ENCODE results near the gene FOXN3.
A peak's percentile ranks its signal among the peaks of the same experiment; 100 is the strongest.
"Not testable (repeated sequence)": the region's sequence is repeated elsewhere in the genome, so short reads cannot be mapped to it uniquely, and the experiment has no call there.

Gene FOXN3

DNA sequence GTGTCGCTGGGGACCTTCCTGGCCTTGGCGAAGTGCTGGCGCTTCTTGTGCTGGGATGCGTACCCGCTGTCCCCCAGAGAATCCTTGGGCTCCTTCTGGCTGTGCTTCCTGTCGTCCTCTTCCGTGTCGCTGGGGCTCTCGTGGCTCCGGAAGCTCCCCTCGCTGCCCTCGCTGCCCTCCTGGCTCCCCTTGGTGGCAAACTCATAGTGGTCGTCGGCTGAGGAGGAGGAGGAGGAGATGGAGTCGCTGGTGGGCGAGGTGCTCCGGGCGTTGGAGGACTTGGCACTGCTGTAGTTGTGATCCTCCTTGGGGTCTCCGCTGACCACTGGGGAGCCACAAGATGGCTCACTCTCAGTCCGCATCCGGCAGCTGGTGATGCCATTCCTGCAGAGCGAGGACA lies 254.4 kb downstream of the FOXN3 start:
- DNase-seq = no peak

DNA sequence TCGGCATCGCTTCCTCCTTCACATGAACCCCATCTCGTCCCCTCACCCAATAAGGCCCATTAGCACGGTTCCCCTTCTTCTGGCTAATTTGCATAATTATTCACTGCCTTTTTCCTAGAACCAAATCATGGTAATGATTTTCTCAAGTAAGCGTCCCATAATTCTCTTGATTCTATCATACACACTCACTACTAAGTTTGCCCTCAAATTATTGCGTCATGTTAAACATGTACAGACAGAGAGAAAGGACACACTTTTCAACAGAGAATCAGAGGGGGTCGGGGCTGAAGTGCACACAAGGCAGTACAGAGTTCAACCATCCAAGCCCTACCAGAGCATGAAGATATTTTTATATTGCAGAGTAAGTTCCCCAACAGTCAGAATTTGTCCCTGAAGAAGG lies 256.6 kb downstream of the FOXN3 start:
- DNase-seq = no peak

DNA sequence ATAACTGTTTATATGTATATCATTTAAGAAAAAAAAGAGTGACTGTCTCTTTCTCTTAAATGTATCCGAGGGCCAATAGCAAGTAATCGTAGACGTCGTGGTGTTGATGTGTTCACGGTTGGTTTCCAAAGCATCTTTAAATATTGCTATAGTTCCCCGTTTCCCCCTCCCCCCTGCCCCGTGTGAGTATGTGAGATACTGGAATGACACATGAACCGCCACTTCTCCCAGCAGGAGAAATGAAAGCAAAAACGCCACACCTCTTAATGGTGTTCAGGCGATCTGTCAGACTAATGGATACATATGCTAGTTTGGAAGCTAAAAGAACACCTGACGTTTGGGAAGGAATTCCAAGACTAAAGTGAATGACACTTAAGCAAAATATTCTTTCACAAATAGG lies 258.3 kb downstream of the FOXN3 start:
- no peak for DNase-seq

DNA sequence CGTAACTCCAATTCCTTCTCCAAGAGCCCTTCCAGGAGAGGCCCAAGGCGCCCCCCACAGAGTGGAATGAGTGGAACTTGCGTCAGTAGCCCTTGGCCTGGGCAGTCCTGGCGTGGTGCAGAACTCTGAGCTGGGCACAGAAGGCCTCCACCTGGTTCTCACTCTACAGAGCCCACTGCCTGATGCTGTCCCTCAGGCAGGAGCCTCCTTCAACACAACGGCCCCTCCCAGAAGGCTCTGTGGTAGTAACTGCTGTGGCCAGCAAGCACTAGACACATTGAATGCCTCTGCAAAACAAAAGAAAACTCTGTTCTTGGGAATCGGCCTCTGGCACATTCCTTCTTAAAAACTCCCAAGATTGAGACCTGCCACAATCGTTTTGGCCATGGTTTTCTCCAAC lies 258.9 kb downstream of the FOXN3 start:
- not testable (repeated sequence) for DNase-seq

DNA sequence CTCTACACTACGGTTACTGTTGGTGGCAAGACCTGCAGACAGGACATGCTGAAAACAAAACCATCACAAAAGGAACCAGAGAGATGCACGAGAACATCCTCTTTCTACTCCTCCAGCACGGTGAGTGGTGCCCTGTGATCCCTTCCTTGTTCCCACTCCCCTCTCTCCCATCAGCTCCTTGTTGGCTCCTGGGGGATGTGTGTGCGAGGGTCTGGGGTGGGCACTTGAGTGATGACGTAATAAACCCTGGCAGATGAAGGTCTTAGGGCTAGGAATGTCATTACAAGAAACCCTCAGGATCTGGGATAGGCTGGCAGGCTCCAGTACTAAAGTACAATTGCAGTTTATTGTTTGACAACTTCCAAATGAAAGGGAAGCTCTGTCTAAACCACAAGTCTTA lies 261.5 kb downstream of the FOXN3 start:
- DNase-seq = no peak

DNA sequence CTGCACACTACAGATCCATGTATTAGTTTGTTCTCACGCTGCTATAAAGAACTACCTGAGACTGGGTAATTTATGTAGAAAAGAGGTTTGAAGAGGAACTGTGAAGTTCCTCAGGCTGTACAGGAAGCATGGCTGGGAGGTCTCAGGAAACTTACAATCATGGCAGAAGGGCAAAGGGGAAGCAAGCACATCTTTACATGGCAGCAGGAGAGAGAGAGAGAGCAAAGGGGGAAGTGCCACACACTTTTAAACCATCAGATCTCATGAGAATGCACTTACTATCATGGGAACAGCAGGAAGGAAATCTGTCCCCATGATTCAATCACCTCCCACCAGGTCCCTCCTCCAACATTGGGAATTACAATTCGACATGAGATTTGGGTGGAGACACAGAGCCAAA lies 265.3 kb downstream of the FOXN3 start:
- not testable (repeated sequence) for DNase-seq

DNA sequence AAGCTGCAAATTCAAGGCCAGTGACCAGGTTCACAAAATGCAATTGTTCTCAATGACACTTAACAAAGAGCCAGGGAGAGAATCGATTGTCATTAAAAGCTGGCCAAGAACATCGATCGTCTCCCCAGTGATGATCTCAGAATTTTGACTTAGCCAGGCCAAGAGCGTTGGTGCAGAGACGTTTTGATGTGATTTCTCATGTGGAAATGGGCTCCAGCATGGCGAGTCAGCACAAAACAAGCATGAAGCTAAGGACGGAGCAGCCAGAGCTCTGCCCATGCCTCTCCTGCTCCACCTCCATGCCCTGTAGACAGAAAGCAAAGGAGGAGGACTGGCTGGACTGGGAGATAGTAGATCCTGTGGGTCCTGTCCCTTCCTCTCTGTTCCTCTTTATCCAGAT lies 270.8 kb downstream of the FOXN3 start:
- DNase-seq = peak; percentile 28

DNA sequence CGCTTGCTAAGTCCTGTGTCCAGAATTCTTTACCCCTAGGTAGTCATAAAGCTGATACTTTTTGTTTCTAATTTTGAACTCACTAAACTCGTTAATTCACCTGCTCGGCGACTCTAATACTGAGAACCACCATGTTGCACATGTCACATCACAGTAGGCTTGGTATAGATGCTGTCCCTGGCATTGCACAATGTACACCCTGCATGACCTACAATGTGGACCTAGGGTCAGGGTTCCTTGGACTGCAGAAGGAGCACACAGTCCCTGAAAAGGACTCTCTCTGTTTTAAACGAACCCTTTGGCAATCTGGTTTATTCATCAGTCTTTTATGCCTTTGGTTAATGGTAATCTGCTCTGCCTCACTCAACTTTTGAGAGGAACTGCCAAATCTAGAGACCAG lies 272.4 kb downstream of the FOXN3 start:
- no peak for DNase-seq

DNA sequence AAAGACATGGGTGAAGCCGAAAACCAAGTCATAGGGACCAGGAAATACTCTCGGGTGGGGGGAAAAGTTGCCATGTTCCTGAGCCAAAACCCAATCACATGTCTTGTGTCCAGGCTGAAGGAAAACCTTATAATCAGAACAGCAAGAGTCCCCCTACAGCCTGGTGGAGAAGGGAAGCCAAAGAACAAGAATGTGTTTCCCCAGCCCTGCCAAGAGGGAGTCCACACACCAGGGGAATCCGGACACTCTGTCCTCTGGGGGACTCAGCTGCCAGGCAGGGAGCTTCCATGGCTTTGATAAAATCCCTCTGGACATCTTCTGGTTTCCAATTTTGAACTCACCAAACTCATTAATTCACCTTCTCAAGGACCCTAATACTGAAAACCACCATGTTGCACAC lies 273.0 kb downstream of the FOXN3 start:
- DNase-seq = no peak

DNA sequence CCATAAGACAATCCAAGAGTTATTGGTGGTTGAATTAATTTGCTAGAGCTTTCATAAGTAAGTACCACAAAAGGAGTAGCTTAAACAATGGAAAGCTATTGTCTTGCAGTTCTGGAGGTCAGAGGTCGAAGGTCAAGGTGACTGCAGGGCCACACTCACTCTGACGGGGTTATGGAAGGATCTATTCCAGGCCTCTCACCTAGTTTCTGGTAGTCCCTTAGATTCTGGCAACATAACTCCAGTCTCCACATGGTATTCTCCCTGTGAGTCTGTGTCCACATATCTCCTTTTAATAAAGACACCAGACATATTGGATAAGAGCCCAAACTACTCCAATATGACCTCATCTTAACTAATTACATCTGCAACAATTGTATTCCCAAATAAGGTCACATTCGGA lies 273.4 kb downstream of the FOXN3 start:
- peak; percentile 30 for DNase-seq

DNA sequence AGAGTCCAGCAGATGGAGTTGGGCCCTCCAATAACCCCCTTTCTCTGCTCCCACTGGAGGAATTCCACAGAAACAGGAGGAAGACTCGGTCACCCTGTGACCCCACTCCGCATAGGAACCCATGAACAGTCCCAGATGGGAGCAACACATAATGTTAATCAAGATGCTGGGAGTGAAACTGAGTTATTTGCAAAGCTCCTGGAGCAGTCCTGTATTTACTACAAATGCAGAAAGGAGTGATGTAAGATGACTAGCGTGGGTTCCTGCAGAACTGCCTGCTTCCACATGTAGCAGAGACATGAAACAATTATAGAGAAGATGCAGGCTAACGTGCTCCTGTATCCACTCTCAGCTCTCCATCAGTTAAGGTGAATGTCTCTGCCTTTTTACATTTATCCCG lies 274.7 kb downstream of the FOXN3 start:
- no peak for DNase-seq

DNA sequence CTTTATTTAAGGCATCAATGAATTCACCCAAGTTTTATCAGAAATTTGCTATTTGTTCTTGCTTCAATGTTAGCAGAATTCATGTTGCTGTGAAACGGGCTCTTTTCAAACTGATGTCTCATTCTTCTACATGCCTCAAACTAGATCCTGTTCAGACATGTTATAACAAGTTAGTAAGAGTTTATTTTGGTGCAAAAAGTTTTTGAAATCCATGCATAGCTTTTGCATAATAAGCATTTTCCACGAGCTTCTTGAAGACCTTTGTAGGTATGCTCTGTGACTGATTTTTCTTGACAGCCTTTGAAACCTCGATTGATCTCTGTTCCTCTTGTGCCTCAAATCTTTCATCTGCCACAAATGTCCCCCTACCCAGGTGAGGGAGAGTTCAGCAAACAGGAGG lies 275.2 kb downstream of the FOXN3 start:
- DNase-seq = no peak

DNA sequence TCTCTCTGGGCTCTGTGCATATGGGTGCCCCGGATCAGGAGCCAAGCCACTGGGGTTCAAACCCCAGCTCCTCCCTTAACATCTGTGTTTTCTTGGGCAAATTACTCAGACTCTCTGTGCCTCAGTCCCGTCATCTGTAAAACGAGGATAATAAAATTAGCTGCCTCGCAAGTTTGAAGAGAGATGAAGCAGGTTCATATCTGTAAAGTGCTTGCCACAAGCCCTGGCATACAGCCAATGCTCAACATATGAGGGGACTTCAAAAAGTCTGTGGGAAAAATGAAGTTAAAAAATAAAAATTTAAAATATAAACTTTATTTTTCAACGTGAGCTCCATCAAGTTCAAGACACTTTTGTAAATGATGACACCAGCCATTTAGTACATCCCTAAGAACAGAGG lies 276.7 kb downstream of the FOXN3 start:
- DNase-seq = no peak

DNA sequence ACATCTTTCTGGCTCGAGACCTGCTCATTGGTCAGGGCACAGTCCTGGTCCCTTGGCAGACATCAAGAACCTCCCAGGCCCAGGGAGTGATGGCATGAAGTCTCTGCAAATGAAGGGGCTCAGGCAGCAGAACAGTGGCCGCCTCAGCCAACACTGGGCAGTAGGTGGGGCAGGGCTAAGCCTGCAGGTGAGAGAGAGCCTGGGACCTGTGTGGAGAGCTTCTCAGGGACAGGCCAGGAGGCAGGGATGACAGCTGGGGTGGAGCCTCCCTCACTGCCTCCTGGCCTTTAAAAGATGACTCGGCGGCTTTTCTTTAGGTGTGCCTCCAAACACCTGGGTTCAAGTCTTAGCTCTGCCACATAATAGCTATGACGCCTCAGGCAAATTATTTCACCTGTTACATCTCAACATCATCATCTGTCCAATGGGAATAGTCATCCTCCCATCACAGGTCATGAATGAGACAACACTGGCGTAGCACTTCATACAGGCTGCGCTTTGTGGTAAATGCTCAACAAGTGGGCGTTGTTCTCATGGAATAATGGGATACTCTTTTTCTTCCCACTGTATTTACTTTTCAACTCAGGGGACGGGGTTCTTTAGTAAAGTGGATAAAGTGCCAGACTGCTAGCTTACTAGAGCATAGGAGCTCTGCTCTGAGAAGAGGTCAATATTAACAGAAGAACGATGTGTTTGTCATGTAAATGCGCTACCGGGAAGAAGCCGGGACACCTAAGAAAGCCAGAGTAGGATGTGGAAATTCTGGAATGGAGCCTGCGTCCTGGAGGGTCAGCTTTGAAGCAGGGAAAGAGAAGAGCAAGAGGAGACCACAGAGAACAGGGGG lies 277.4 kb downstream of the FOXN3 start:
- DNase-seq = no peak

DNA sequence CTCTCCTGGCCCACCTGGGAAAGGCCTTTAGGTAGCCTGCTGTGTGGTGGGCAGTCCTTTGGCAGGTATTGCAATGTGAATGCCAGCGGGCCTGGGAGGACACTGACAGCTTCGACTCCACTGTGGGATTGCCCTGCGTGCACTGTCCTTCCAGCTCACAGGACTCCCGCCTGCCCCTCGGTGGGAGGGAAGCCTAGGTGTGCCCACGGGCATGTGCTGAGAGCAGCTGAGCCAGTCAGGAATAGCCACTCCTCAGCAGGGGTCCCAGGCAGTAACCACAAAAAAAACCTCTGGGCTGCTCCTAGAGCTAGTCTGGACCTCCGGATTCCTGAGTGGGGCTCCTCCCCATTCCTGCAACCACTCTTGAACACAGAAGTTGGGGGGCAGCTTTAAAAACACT lies 278.2 kb downstream of the FOXN3 start:
- no peak for DNase-seq

DNA sequence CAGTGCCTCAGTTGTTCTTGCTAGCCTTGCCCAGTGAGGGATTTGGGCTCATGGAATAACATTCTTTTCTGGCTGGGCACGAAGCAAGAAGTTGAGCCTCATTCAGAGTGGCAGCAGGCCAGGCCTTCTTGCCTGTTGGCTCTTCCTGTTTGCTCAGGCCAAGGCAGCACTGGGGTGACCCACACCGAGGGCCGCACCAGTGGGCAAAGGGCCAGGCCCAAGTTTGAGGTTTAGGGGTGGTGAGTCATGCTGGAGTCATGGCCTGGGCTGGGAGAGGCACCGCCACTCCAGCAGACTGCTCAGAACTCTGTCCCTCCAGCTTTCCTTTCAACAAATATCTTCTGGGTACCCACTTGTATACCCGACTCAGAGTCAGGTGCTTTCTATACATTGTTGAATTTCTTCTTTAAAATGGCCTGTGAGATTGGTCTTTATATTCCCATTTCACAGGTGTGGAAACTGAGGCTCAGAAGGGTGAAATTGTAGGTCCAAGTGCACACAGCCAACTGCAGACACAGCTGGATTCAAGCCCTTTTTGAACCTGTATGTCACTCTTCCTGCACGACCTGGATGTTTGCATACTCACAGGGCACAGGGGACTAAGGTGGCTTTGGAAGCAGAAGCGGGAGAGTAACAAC lies 279.4 kb downstream of the FOXN3 start:
- peak; percentile 88 for DNase-seq

DNA sequence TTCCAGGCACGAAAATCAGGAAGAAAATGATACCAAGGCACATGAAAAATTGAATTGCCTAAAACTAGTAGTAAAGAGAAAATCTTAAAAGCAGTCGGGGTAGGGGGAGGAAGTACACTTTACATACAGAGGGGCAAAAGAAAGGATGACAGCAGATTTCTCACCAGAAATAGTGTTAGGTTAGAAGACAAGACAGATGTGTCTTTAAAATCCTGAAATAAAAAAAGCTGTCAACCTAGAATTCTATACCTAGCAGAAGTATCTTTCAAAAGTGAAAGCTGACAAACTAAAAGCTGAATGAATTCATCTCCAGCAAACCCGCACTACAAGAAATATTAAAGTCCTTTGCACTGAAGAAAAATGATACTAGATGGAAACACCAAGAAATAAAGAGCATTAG lies 280.4 kb downstream of the FOXN3 start:
- no peak for DNase-seq

DNA sequence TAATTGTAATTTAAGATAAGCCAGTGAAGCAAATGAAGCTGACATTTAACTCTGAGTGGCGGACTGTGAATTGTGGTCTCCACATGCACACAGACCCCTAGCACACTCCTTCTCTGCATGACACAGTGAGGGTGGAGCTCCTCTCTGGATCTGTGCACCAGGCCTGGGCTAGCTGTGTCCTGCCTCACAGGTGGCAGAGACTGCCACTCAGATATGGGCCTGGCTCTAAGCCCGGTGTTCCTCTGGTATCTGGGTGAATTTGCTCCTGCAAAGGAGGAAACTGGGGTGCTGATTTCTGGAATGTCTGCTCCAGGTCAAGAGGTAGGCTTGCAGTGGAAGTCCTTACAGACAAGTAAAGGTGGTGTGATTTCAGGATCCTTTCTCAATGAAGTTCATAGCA lies 282.4 kb downstream of the FOXN3 start:
- DNase-seq = no peak

DNA sequence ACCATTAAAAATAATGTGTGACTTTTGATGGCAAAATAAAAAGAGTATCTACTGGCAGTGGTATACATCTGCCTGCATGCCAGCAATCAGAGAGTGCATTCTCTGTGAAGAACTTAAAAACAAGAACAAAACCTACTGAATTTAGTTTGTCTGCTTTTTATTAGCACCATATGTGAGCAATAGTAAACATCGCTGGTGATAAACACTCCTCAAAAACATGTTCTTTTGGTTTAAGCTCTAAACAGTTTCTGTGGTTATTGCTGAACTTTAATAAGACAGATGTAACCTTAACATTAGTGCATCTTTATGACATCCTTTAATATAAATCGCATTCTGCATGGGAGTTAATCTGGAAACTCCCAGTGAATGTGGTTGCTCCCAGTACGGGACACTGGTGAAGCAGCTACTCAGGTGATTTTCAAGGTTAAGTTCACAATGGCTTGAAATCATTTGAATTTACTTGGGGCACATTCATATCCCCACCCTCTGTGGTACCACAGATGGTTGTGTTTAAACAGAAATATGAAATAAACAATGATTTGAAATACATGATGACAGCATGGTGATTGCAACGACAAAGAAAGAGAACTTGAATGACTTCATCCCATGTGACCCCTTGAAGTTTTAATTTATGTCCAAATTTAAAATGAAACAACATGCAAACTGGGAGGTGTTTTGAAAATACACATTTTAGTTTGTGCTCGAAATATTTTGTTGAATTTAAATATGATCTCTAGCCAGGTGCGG lies 285.9 kb downstream of the FOXN3 start:
- no peak for DNase-seq

DNA sequence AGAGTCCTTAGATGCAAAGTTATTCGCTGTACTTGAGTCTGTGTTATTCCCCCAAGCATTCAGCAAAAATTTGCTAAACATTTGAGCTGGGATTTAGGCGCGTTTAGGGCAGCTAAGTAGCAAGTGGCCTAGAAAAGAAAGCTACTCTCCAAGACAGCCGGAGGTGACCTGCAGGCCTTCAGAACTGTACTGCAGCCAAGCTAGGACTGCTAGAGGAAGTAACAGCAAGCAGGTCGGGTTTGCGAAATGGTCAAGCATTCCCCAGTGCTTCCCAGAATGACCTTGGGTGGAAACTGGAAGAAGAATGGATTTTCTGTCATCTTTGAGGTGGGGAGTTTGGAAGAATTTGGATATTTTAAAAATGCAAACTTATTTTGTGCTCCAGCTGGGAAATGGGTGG lies 287.5 kb downstream of the FOXN3 start:
- no peak for DNase-seq

DNA sequence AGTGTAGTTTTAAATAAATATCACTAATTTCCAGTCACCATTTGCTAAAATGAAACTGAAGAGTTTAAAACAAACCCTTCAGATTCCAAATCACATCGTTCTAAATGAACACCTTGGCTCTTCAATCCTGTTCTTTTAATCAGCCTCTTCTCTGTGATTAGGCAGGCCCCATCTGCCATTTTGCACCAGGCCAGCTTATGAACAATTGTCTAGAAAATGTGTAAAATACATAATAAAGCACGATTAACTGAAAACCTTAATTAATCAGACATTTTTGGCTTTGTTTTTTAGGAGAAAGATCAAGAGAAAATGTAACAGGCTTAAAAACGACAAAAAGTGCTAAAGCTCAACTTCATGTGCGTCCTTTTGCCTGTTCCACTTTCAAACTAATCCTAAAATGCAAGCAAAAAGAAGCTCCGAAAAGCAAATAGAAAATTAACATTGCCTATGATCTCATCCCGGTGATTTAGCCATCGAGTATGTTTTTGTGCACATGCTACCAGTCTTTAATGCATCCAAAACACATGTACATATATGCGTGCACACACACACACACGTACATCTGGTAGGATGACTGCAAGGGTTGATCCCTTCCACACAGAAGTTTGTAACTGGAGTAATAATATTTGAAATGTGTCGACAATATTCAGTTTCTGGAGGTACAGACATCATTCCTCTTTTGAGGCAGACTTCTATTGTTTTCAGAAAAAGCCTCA lies 288.6 kb downstream of the FOXN3 start:
- no peak for DNase-seq

DNA sequence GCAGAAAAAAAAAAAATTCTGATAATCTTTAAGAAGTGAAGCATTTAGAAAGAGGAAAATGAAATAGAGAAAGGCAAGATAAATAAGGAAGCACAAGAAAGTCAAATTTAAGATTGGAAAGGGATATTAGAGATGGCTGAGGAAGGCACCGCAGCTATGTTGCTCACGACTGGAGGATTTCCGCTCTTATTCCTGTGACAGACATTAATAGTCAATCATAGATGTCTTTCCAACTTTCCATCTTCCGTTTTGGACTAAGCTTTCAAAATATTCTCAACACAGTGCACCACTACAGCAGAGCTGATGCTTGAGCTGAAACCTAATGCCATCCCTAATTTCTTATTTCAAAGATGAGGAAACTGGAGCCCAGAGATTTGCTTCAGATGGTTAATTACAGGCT lies 290.6 kb downstream of the FOXN3 start:
- no peak for DNase-seq

DNA sequence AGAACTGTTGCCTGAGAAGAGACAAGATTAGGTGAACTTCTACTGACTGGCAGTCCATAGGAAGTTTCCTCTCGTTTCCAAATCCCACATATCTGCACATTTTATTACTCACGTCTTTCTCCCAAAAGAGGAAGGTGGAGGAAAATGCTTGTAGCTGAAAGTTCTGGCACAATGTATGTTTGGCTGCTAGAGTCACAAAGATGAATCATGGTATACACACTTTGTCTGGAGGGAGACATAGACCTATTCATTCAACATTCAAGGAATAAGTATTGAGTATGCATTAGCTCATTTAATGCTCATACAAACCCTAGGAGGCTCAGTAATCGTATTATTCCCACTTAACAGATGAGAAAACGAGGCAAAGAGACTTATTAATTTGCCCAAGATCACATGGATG lies 291.8 kb downstream of the FOXN3 start:
- peak; percentile 41 for DNase-seq
